Esophagus squamous epithelium (tissue), 4 donors: Measurements from ENCODE around the gene NAV3.

Source experiments
- CTCF ChIP-seq, 6 experiments: fragments of 450-650 bp in 4 of 6; fragments of 200-600 bp in 2 of 6; sonication (generic) in 2 of 6; IDR thresholded peaks; one replicate each; pipeline ENCODE4 v1.5.1; 2016 to 2019; ENCODE audit warnings: antibody characterized with exemption in 6 of 6, mild to moderate bottlenecking in 4 of 6, moderate library complexity in 4 of 6
- POLR2A ChIP-seq, 4 donors: fragments of 450-650 bp; IDR thresholded peaks; one replicate each; pipeline ENCODE4 v1.6.1; 2017; ENCODE audit warnings: antibody characterized with exemption in 4 of 4, mild to moderate bottlenecking in 4 of 4, moderate library complexity in 3 of 4

- TF ChIP-seq CTCF (IDR thresholded peaks at IDR 0.05) (no peak), POLR2A (IDR thresholded peaks at IDR 0.05) (no peak)
Observed at GRCh38 chr12:78183824-78184223, 353.1 kb downstream of the NAV3 start.
